Measurements from ENCODE around the gene COG2.

The COG2 gene

DNA sequence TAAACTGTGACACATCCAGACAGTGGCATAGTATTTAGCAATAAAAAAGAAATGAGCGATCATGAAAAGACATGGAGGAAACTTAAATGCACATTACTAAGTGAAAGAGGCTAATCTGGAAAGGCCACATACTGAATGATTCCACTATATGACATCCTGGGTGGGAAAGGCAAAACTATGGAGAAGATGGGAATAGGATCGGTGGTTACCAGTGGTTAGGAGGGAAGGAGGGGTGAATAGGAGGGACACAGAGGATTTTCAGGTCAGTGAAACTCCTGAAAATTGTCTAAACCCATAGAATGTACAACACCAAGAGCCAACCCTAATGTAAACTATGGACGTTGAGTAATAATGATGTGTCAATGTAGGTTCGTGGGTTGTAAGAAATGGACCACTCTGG lies 57.9 kb downstream of the COG2 start:
- in situ Hi-C loops (cut with MboI; ENCODE audit: low sequenced_read_pairs) = no loop called here

DNA sequence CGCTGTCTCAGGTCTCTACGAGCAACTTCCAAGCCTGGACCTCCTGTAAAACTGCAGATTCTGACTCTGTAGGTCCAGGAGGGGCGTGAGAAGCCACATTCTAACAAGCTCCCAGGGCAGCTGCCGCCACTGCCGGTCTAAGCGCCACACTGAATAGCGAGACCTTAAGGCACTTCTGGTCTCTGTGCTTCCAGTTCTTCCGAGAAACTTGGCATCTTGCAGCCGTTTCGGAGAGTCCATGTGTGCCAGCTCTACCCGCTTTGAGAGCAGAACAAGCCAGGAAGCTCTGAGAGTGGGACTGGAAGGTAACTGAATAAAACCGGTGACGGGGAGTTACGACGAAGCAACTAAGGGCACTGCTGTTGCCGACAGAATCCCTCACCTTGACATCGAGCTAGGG lies 59.2 kb downstream of the COG2 start:
- in situ Hi-C loops (cut with MboI; ENCODE audit: low sequenced_read_pairs) = no loop called here

GRCh38 chr1:230701895-230702768 lies 59.9 kb downstream of the COG2 start:
- in situ Hi-C loops (cut with MboI; ENCODE audit: low sequenced_read_pairs) = no loop called here

DNA sequence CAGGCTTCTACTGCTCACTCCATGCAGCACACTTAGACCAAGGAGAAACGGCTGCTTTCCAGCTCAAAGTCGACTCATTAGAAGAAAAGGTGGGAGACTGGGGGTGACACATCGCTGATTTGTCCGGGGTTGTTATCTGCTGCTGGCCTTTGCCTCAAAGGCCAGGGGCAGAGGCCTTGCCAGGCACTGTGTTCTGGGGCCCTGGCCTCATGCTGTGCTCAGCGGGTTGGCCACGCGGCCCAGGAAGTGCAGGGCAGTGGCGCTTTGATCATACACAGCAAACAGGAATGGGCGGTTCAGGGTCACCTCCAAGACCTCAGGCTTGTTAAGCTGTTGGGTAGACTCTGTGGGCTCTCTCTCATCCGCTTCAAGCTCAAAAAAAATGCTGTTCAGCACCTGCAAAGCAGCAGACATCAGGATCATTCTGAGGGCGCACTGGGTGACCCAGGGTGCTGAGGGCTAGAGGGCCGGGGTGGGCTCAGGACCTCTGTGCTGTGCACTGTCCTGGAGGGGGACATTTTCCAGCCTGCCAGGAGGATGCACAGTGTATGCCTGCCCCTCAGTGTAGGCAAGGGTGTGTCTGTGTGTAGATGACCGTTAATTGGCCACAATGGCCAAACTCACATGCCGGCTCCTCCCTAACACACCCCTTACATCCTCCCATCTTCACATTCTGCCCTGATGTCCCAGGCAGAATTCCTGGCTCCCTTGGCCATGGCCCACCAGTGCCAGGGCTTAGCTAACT lies 60.8 kb downstream of the COG2 start:
- in situ Hi-C loops (cut with MboI; ENCODE audit: low sequenced_read_pairs) = no loop called here

GRCh38 chr1:230703679-230704385 lies 61.6 kb downstream of the COG2 start:
- in situ Hi-C loops (cut with MboI; ENCODE audit: low sequenced_read_pairs) = no loop called here

DNA sequence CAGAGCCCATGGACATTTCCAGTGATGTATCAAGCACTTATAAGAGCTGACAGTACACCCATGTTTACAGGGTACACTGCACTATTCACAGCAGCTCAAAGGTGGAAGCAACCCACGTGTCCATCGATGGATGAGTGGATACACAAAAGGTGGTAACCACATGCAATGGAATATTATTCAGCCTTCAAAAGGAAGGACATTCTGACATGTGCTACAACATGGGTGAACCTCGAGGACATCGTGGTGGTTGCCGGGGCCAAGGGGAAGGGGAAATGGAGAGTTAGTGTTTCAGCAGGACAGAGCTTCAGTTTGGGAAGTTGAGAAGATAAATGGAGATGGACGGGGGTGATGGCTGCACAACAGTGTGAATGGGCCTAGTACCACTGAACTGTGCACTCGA lies 62.5 kb downstream of the COG2 start:
- in situ Hi-C loops (cut with MboI; ENCODE audit: low sequenced_read_pairs) = no loop called here

- in situ Hi-C loops (cut with MboI; ENCODE audit: low sequenced_read_pairs) = no loop called here
Observed at GRCh38 chr1:230705289-230706019, 63.2 kb downstream of the COG2 start.

DNA sequence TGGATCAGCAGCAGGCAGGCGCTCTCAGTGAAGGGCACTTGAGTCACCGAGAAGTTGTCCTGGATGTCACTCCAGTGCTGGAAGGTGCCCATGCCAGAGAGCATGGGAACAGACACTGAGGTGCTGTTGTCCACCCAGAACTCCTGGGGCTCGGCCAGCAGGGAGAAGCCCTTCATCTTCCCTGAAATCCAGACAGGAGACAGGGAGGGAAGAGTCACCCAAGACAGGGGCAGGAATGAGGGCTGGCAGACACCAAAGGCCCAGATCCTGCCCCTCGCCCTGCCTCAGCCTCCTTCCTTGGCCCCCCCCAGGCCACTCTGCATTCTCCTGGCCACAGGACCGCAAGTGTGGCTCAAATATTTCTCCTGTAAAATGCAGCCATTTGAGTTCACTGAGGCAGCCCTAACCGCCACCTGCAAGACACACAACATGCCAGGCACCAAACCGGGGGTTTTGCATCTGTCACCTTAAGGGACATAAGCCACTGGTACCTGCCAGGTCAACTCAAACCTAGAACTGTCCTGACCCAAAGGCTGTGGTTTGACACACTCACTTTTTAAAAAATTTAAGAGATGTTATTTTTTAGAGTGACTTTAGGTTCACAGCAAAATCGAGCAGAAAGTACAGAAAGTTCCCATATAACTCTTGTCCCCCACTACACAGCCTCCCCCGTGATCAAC lies 63.9 kb downstream of the COG2 start:
- in situ Hi-C loops (cut with MboI; ENCODE audit: low sequenced_read_pairs) = no loop called here

GRCh38 chr1:230706887-230707731 lies 64.8 kb downstream of the COG2 start:
- in situ Hi-C loops (cut with MboI; ENCODE audit: low sequenced_read_pairs) = no loop called here

DNA sequence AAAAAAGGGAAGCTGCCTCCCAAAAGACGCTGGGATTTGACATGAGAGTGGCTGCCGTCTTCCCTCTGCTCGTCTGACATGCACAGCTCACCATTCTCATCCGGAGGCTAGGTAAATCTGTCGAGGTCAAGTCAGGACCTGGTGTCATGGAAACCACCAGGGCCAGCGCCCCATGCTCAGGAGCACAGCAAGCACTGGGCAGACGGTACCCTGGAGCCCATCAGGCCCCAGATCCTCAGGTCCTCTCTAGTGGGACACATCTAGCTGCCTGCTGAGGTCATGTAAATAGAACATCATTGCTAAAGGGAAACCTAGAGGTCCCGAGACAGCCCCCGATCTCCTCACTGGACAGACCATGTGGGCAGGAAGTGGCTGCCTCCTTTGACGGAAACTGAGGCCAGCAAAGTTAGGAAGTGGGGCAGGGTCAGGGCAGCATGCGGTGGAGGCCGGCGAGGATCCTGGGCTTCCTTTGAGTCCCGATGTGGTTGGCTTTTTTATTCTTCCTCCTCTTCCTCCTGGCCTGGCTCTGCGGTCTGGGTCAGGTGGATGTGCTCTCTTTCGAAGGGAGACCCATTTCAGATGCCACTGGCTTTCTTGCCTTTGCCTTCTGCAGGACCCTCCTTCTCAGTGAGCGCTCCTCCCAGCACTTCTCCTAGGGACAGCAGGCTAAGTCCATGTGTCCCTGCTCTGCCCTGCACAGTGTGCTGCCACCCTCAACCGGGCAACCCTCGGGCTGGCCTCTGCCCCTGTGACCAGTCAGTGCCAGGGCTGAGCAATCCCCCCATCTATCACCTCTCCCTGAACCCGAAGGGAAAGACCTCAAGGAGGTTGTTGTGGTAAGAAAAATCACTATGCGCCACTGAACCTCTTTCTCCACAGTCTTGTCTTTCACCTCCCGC lies 65.7 kb downstream of the COG2 start:
- in situ Hi-C loops (cut with MboI; ENCODE audit: low sequenced_read_pairs) = no loop called here

DNA sequence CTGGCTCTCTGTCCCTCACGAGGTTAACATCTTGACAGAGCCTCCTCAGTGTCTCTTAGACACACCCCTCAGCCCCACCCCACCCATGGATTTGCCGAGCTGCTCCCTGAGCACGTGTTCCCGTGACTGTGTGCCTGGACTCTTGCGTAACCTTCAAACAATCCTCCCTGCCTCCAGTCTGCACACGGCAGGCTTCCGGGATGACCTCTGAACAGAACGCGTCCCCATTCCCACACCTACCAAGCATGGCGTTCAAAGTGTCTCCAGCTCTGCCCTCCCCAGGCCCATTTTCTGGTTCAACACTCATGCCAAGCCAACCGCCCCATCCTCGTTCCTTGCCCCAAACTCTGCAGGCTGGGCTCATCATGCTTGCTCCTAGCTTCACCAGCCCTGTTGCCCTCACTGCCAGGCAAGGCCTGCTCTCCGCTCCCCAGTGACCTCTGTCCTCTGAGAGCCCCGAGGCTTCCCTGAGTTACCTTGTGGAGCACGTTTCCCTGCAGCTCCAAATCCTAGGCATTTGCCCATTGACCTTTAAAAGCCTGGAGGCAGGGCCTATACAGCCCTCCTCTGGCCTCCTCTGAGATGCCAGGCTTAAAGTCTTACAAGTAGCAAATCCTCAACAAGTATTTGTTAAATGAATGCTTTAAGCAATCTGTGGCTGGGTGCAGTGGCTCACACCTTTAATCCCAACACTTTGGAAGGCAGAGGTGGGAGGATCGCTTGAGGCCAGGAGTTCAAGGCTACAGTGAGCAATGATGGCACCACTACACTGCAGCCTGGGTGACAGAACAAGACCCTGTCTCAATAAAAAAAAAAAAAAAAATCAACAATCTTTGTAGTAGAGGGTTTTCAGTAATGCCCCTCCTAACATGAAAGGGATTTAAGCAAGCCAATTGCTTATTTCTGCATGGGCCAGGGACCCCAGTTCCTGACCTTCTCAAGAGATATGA lies 66.6 kb downstream of the COG2 start:
- in situ Hi-C loops (cut with MboI; ENCODE audit: low sequenced_read_pairs) = no loop called here

GRCh38 chr1:230709619-230710542 lies 67.6 kb downstream of the COG2 start:
- in situ Hi-C loops (cut with MboI; ENCODE audit: low sequenced_read_pairs) = no loop called here

DNA sequence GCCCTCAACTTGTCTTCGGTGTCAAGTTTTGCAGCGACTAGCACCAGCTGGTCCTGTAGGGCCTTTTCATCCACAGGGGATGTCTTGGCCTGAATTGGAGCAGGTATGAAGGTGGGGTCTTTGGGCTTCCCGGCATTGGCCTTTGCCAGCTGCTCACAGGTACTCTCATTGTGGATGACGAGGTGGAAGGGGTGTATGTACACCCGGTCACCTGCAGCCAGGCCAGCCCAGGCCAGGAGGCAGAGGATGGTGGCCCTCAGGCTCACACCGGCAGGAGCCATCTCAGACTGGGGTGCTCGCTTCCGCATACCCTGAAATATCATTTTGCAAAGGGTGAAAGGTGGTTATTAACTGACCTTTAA lies 68.2 kb downstream of the COG2 start:
- in situ Hi-C loops (cut with MboI; ENCODE audit: low sequenced_read_pairs) = no loop called here

DNA sequence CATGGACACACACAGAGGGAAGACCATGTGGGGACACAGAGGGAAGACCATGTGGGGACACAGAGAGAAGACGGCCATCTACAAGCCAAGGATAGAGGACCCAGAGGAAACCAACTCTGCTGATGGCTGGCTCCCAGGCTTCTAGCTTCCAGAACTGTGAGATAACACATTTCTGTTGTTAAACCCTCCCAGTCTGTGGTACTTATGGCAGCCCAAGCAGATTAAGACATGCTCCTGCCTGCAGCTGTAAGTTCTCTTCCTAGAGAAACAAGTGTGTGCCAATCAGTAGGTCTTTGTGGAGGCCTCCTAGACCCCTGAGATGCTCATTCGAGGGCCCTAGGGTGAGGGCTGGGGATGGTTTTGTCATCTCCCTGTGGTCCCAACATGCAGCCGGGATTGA lies 69.0 kb downstream of the COG2 start:
- in situ Hi-C loops (cut with MboI; ENCODE audit: low sequenced_read_pairs) = no loop called here

- in situ Hi-C loops (cut with MboI; ENCODE audit: low sequenced_read_pairs) = no loop called here
Observed at GRCh38 chr1:230712470-230712942, 70.2 kb downstream of the COG2 start.

DNA sequence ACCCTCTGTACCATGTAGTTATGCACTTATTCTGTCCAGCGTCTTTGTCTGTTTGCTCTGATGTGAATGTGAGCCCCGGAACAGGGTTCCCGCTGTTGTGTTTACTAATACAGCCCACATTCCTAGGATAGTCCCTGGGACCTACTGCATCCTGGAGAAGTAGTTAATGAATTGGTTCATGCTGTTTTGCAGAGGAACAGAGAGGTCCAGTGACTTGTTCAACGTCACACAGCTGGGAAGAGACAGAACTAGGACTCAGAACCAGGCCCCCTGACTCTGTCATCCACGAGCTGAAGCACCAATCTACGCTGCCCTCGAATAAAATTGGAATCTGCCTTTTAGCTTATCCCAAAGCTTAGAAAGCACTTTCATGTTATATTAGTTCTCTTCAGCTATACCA lies 70.9 kb downstream of the COG2 start:
- in situ Hi-C loops (cut with MboI; ENCODE audit: low sequenced_read_pairs) = no loop called here
